Measurements from ENCODE around the gene FOXE3. TPM values are rescaled to one million over a fixed set of nuclear protein-coding genes. Genes with fewer than 3 reads are reported as not detected.

The FOXE3 gene
- total RNA-seq, 2 donors from 2014 or later = 0.11 to 0.49 TPM

- no peak for TF ChIP-seq CTCF (IDR thresholded peaks at IDR 0.05)
- intact Hi-C loops (cut with DNase I) = no loop called here
- Histone ChIP-seq H3K36me3 (no peaks in the 10 kb centered on the region), H3K4me1 (no peaks in the 10 kb centered on the region), H3K4me3 (no peak overlapping the region), H3K9ac (ENCODE audit: low read depth in 2 of 2, low read length in 2 of 2) (no peak overlapping the region), H3K9me3 (no peaks in the 10 kb centered on the region), H3K27me3 (no peaks in the 10 kb centered on the region), H3K27ac (no peak overlapping the region)
- no peak for DNase-seq
These were observed 13.5 kb upstream of the FOXE3 start for GRCh38 chr1:47402591-47402990.

GRCh38 chr1:47403321-47403910 lies 12.7 kb upstream of the FOXE3 start:
- H3K9me3 ChIP-seq = no peaks in the 10 kb centered on the region
- no peak overlapping the region for H3K27ac ChIP-seq
- H3K9ac ChIP-seq (ENCODE audit: low read depth in 2 of 2, low read length in 2 of 2) = no peak overlapping the region
- H3K4me1 ChIP-seq = no peaks in the 10 kb centered on the region
- H3K4me3 ChIP-seq = no peak overlapping the region
- H3K27me3 ChIP-seq = no peaks in the 10 kb centered on the region
- TF ChIP-seq CTCF (IDR thresholded peaks at IDR 0.05) = no peak
- H3K36me3 ChIP-seq = no peaks in the 10 kb centered on the region
- DNase-seq = no peak
- intact Hi-C loops (cut with DNase I) = no loop called here

GRCh38 chr1:47405697-47406096 lies 10.4 kb upstream of the FOXE3 start:
- DNase-seq = no peak
- H3K4me1 ChIP-seq = no peaks in the 10 kb centered on the region
- no peaks in the 10 kb centered on the region for H3K36me3 ChIP-seq
- H3K4me3 ChIP-seq = no peak overlapping the region
- intact Hi-C loops (cut with DNase I) = no loop called here
- H3K9ac ChIP-seq (ENCODE audit: low read depth in 2 of 2, low read length in 2 of 2) = no peak overlapping the region
- no peaks in the 10 kb centered on the region for H3K27me3 ChIP-seq
- H3K9me3 ChIP-seq = no peaks in the 10 kb centered on the region
- no peak for TF ChIP-seq CTCF (IDR thresholded peaks at IDR 0.05)
- H3K27ac ChIP-seq = no peak overlapping the region

GRCh38 chr1:47406966-47407365 lies 9.1 kb upstream of the FOXE3 start:
- intact Hi-C loops (cut with DNase I) = no loop called here
- Histone ChIP-seq H3K36me3 (no peaks in the 10 kb centered on the region), H3K4me1 (no peaks in the 10 kb centered on the region), H3K4me3 (no peak overlapping the region), H3K27ac (no peak overlapping the region), H3K9me3 (no peaks in the 10 kb centered on the region), H3K27me3 (no peaks in the 10 kb centered on the region), H3K9ac (ENCODE audit: low read depth in 2 of 2, low read length in 2 of 2) (no peak overlapping the region)
- TF ChIP-seq CTCF (IDR thresholded peaks at IDR 0.05) = no peak
- no peak for DNase-seq

GRCh38 chr1:47407481-47407880 lies 8.6 kb upstream of the FOXE3 start:
- H3K27me3 ChIP-seq = no peaks in the 10 kb centered on the region
- no peak overlapping the region for H3K4me3 ChIP-seq
- no peak for TF ChIP-seq CTCF (IDR thresholded peaks at IDR 0.05)
- H3K36me3 ChIP-seq = no peaks in the 10 kb centered on the region
- no peaks in the 10 kb centered on the region for H3K9me3 ChIP-seq
- intact Hi-C loops (cut with DNase I) = no loop called here
- H3K9ac ChIP-seq (ENCODE audit: low read depth in 2 of 2, low read length in 2 of 2) = no peak overlapping the region
- H3K4me1 ChIP-seq = no peaks in the 10 kb centered on the region
- no peak for DNase-seq
- no peak overlapping the region for H3K27ac ChIP-seq
